ENCODE measurements around the gene PCDH15. TPM values are rescaled to one million over a fixed set of nuclear protein-coding genes. Genes with fewer than 3 reads are reported as not detected.

PCDH15 gene
- total and polyA plus RNA-seq, 9 of the 15 experiments (the other 6 are each of a cell fraction or from before 2014, with no cell fraction given), result not detected

- Histone ChIP-seq H3K4me2 (ENCODE audit: insufficient read depth, low read length) (no peak overlapping the region), H3K9me3 (replicated peaks; ENCODE audit: control insufficient read depth, insufficient read depth, low read depth, low read length) (no peaks in the 10 kb centered on the region; the same call in 1 of the 2 replicates), H4K20me1 (replicated peaks; ENCODE audit: control insufficient read depth, insufficient read depth, low read length) (no peaks in the 10 kb centered on the region), H3K36me3 (ENCODE audit: control insufficient read depth, insufficient read depth, low read length) (no peaks in the 10 kb centered on the region), H3K4me3 (no peak overlapping the region), H3K27me3 (ENCODE audit: control insufficient read depth in 2 of 2, insufficient read depth in 2 of 2, low read length in 2 of 2) (no peaks in the 10 kb centered on the region), H3K9ac (ENCODE audit: insufficient read depth in 1 of 2, low read depth in 2 of 2, low read length in 2 of 2) (no peak overlapping the region), H2AFZ (ENCODE audit: low read depth, low read length) (no peak overlapping the region), H3K4me1 (replicated peaks in 1 of 2; ENCODE audit: control insufficient read depth in 2 of 2, insufficient read depth in 2 of 2, low read length in 2 of 2) (no peaks in the 10 kb centered on the region), H3K79me2 (ENCODE audit: control insufficient read depth, insufficient read depth, low read length) (no peaks in the 10 kb centered on the region), H3K27ac (ENCODE audit: extremely low read depth, low read depth, low read length) (no peak overlapping the region), H3K9me1 (ENCODE audit: control insufficient read depth, insufficient read depth, low read length) (no peaks in the 10 kb centered on the region)
- no peak for DNase-seq (ENCODE audit: extremely low read depth in 1 of 4, low spot score in 3 of 4)
- no peak for TF ChIP-seq GATA2 (CRISPR knock-in tag; IDR thresholded peaks at IDR 0.05)
- TF ChIP-seq, protein P1, sequence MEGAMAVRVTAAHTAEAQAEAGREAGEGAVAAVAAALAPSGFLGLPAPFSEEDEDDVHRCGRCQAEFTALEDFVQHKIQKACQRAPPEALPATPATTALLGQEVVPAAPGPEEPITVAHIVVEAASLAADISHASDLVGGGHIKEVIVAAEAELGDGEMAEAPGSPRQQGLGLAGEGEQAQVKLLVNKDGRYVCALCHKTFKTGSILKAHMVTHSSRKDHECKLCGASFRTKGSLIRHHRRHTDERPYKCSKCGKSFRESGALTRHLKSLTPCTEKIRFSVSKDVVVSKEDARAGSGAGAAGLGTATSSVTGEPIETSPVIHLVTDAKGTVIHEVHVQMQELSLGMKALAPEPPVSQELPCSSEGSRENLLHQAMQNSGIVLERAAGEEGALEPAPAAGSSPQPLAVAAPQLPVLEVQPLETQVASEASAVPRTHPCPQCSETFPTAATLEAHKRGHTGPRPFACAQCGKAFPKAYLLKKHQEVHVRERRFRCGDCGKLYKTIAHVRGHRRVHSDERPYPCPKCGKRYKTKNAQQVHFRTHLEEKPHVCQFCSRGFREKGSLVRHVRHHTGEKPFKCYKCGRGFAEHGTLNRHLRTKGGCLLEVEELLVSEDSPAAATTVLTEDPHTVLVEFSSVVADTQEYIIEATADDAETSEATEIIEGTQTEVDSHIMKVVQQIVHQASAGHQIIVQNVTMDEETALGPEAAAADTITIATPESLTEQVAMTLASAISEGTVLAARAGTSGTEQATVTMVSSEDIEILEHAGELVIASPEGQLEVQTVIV (CRISPR knock-in tag; IDR thresholded peaks at IDR 0.05; ENCODE audit: borderline replicate concordance), result no peak
- TF ChIP-seq, protein P2, sequence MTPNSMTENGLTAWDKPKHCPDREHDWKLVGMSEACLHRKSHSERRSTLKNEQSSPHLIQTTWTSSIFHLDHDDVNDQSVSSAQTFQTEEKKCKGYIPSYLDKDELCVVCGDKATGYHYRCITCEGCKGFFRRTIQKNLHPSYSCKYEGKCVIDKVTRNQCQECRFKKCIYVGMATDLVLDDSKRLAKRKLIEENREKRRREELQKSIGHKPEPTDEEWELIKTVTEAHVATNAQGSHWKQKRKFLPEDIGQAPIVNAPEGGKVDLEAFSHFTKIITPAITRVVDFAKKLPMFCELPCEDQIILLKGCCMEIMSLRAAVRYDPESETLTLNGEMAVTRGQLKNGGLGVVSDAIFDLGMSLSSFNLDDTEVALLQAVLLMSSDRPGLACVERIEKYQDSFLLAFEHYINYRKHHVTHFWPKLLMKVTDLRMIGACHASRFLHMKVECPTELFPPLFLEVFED (CRISPR knock-in tag; conservative IDR thresholded peaks at IDR 0.05), result no peak
- TF ChIP-seq POLR3A (IDR thresholded peaks at IDR 0.05; ENCODE audit: borderline replicate concordance, extremely low read depth, insufficient read depth, insufficient read length), result no peak
- TF ChIP-seq ZNF134 (CRISPR knock-in tag; conservative IDR thresholded peaks at IDR 0.05), result no peak
- no peak for TF ChIP-seq IRF9 (tag; IDR thresholded peaks at IDR 0.05)
- ChIA-PET POLR2A (no interaction called here), CTCF (ENCODE audit: low intra/inter-chr PET ratio) (no interaction called here)
- no TSS peak for BruUV-seq (replicated peaks)
- in situ Hi-C loops (cut with MboI), result no loop called here
- ATAC-seq, result no peak
- no peak for FAIRE-seq
- intact Hi-C loops (cut with micrococcal nuclease), result no loop called here
- WGBS (ENCODE audit: insufficient coverage, low coverage, missing lambda C conversion rate), result 0% methylated on average over 1 of the region's 1 CpG
Observed at GRCh38 chr10:54454271-54454670, 346.8 kb downstream of the PCDH15 start.

Measured in K562 (cell line).